GM23338 (cell line): ENCODE measurements around the gene TRNAU1AP. TPM values are rescaled to one million over a fixed set of nuclear protein-coding genes. Genes with fewer than 3 reads are reported as not detected.
"Not testable (repeated sequence)": the region's sequence is repeated elsewhere in the genome, so short reads cannot be mapped to it uniquely, and the experiment has no call there.

Experiments
- ATAC-seq: fragments of 200-7000 bp; cut with Tn5 transposase; 3 replicates; pipeline ENCODE4 v1.9.1; 2020
- DNase-seq: peaks from one replicate; pipeline ENCODE4 v3.0.0-alpha.2; 2015; ENCODE audit warnings: low spot score
- H2AFZ ChIP-seq: fragments of 200-600 bp; sonication (generic); 2 replicates; pipeline ENCODE4 v1.8.0; 2016; ENCODE audit warnings: antibody characterized with exemption, mild to moderate bottlenecking, moderate library complexity
- H3F3A ChIP-seq: fragments of 200-600 bp; sonication (generic); replicated peaks from 2 replicates; pipeline ENCODE4 v1.8.0; 2017; ENCODE audit warnings: antibody characterized with exemption, mixed run types, low read depth
- H3K27ac ChIP-seq: fragments of 200-600 bp; sonication (generic); 2 replicates; pipeline ENCODE4 v1.6.1; 2016; ENCODE audit warnings: low read depth
- H3K27me3 ChIP-seq: fragments of 200-600 bp; sonication (generic); 2 replicates; pipeline ENCODE4 v1.8.0; 2016; ENCODE audit warnings: mild to moderate bottlenecking, mixed run types, moderate library complexity; ENCODE audit not compliant: insufficient read depth
- H3K36me3 ChIP-seq: fragments of 200-600 bp; sonication (generic); 2 replicates; pipeline ENCODE4 v1.8.0; 2016; ENCODE audit warnings: mild to moderate bottlenecking; ENCODE audit not compliant: insufficient read depth
- H3K4me1 ChIP-seq: fragments of 200-600 bp; sonication (generic); 2 replicates; pipeline ENCODE4 v1.8.0; 2016; ENCODE audit warnings: mild to moderate bottlenecking, moderate library complexity; ENCODE audit not compliant: insufficient read depth
- H3K4me2 ChIP-seq: fragments of 200-600 bp; sonication (generic); 2 replicates; pipeline ENCODE4 v1.7.1; 2017; ENCODE audit warnings: mixed run types
- H3K4me3 ChIP-seq: fragments of 200-600 bp; sonication (generic); 2 replicates; pipeline ENCODE4 v1.6.1; 2016; ENCODE audit warnings: mixed run types
- H3K79me2 ChIP-seq: fragments of 200-600 bp; sonication (generic); replicated peaks from 2 replicates; pipeline ENCODE4 v1.8.0; 2017; ENCODE audit warnings: mild to moderate bottlenecking; ENCODE audit not compliant: insufficient read depth
- H3K9me2 ChIP-seq: fragments of 200-600 bp; sonication (generic); 2 replicates; pipeline ENCODE4 v1.8.0; 2017; ENCODE audit not compliant: insufficient read depth
- H4K20me1 ChIP-seq: fragments of 200-600 bp; sonication (generic); replicated peaks from 2 replicates; pipeline ENCODE4 v1.8.0; 2017; ENCODE audit warnings: mild to moderate bottlenecking; ENCODE audit not compliant: insufficient read depth
- H3K27ac Mint-ChIP-seq: 2 replicates; pipeline ENCODE4 v1.8.0; 2020; ENCODE audit warnings: inconsistent platforms, mild to moderate bottlenecking, moderate library complexity, mixed read lengths
- H3K27me3 Mint-ChIP-seq: 3 replicates; pipeline ENCODE4 v1.8.0; 2022; ENCODE audit warnings: low read depth, mild to moderate bottlenecking, moderate library complexity, mixed read lengths, inconsistent platforms; ENCODE audit not compliant: insufficient read depth, poor library complexity
- H3K36me3 Mint-ChIP-seq: 3 replicates; pipeline ENCODE4 v1.8.0; 2021; ENCODE audit warnings: low read depth, mild to moderate bottlenecking, inconsistent platforms, moderate library complexity, mixed read lengths
- H3K4me1 Mint-ChIP-seq: 3 replicates; pipeline ENCODE4 v1.8.0; 2020; ENCODE audit warnings: mild to moderate bottlenecking, inconsistent platforms, mixed read lengths
- H3K4me3 Mint-ChIP-seq: 3 replicates; pipeline ENCODE4 v1.8.0; 2021; ENCODE audit warnings: moderate library complexity, mild to moderate bottlenecking, inconsistent platforms, mixed read lengths
- H3K9me3 Mint-ChIP-seq: 3 replicates; pipeline ENCODE4 v1.8.0; 2020; ENCODE audit warnings: moderate library complexity, mild to moderate bottlenecking, inconsistent platforms, mixed read lengths
- EZH2 ChIP-seq: fragments of 200-600 bp; sonication (generic); IDR thresholded peaks from one replicate; pipeline ENCODE4 v1.8.0; 2017; ENCODE audit warnings: antibody characterized with exemption, mild to moderate bottlenecking, low read depth; ENCODE audit not compliant: unreplicated experiment
- EZH2phosphoT487 ChIP-seq: fragments of 200-600 bp; sonication (generic); IDR thresholded peaks from one replicate; pipeline ENCODE4 v1.8.1; 2018; ENCODE audit warnings: antibody characterized with exemption; ENCODE audit not compliant: unreplicated experiment
- STAT1 ChIP-seq: IDR thresholded peaks from one replicate; pipeline ENCODE4 v1.6.1; 2016; ENCODE audit warnings: antibody characterized with exemption; ENCODE audit not compliant: unreplicated experiment
- ZNF114 ChIP-seq: fragments of 250-450 bp; sonication (Bioruptor Pico); IDR thresholded peaks from 2 replicates; pipeline ENCODE4 v1.5.0; 2020; ENCODE audit warnings: mild to moderate bottlenecking, moderate library complexity
- polyA plus RNA-seq: library from polyadenylated mRNA; unstranded; fragments of >200 nt; fragmentation: Nextera tagmentation; extraction: Ambion mirVana; gene quantifications from 2 replicates; pipeline ENCODE4 v1.2.1, GENCODE V29; 2016
- total RNA-seq: library from RNA; depleted of rRNA; stranded (reverse); fragments of >200 nt; shearing (Covaris generic); gene quantifications from 2 replicates; pipeline ENCODE4 v1.2.3, GENCODE V29; 2014
- TF ChIP-seq, protein P1 (sequence below): IDR thresholded peaks from one replicate; pipeline ENCODE4 v1.6.1; 2018; ENCODE audit warnings: antibody characterized with exemption; ENCODE audit not compliant: unreplicated experiment
- TF ChIP-seq, protein P2 (sequence below): IDR thresholded peaks from 2 replicates; pipeline ENCODE4 v1.6.1; 2016; ENCODE audit warnings: antibody characterized with exemption
- TF ChIP-seq, protein P3 (sequence below): fragments of 250-450 bp; sonication (Bioruptor Pico); IDR thresholded peaks from 2 replicates; pipeline ENCODE4 v1.5.0; 2020; ENCODE audit warnings: mild to moderate bottlenecking, moderate library complexity

The TRNAU1AP gene
- total and polyA plus RNA-seq, 2 experiments from 2014 or later, result 20.3 to 42.1 TPM

DNA sequence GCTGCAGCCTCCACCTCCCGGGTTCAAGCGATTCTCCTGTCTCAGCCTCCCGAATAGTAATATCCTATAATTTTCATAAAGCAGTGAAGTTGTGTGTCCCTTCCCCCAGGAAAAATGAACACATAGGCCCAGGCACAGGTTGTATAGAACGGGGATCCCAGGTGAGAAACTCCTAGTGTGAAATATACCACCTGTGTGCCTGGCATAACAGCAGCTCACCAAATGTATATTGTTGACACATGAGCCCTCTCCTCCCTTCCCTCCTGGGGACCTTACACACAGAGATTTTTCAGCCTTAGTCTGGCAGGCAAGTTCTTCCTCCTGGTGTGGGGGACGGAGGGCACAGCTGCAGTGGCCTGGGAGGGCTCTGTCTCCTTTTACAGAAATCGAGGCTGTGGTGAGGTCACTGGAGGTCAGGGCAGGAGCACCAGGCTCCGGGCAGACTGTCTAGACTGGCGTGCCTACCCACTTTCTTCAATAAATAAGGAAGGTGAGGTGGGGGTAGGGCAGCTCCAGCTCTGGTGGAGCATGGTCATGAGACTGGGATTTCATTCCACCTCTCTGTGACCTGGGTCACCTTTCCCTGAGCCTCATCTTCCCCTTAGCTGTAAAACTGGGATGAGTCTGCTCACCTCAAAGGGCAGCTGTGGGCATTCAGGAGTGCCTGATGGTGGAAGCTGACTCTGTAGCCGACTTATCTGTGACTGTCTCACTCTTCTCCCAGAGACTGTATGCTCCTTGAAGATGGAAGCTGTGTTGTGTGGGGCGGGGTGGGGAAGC lies 32.7 kb upstream of the TRNAU1AP start (continued):
- TF ChIP-seq, protein P1, sequence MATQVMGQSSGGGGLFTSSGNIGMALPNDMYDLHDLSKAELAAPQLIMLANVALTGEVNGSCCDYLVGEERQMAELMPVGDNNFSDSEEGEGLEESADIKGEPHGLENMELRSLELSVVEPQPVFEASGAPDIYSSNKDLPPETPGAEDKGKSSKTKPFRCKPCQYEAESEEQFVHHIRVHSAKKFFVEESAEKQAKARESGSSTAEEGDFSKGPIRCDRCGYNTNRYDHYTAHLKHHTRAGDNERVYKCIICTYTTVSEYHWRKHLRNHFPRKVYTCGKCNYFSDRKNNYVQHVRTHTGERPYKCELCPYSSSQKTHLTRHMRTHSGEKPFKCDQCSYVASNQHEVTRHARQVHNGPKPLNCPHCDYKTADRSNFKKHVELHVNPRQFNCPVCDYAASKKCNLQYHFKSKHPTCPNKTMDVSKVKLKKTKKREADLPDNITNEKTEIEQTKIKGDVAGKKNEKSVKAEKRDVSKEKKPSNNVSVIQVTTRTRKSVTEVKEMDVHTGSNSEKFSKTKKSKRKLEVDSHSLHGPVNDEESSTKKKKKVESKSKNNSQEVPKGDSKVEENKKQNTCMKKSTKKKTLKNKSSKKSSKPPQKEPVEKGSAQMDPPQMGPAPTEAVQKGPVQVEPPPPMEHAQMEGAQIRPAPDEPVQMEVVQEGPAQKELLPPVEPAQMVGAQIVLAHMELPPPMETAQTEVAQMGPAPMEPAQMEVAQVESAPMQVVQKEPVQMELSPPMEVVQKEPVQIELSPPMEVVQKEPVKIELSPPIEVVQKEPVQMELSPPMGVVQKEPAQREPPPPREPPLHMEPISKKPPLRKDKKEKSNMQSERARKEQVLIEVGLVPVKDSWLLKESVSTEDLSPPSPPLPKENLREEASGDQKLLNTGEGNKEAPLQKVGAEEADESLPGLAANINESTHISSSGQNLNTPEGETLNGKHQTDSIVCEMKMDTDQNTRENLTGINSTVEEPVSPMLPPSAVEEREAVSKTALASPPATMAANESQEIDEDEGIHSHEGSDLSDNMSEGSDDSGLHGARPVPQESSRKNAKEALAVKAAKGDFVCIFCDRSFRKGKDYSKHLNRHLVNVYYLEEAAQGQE, result no peak
- TF ChIP-seq, protein P2, sequence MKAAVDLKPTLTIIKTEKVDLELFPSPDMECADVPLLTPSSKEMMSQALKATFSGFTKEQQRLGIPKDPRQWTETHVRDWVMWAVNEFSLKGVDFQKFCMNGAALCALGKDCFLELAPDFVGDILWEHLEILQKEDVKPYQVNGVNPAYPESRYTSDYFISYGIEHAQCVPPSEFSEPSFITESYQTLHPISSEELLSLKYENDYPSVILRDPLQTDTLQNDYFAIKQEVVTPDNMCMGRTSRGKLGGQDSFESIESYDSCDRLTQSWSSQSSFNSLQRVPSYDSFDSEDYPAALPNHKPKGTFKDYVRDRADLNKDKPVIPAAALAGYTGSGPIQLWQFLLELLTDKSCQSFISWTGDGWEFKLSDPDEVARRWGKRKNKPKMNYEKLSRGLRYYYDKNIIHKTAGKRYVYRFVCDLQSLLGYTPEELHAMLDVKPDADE, result no peak

DNA sequence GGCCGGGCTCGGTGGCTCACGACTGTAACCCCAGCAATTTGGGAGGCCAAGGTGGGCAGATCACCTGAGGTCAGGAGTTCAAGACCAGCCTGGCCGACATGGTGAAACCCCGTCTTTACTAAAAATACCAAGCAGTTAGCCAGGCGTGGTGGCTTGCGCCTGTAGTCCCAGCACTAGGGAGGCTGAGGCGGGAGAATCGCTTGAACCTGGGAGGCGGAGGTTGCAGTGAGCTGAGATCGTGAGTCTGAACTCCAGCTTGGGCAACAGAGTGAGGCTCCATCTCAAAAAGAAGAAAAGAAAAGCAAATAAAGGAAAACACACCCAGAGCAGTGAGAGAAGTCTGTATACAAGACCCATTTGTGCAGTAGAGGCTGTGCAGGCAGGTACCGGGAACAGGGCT lies 32.1 kb upstream of the TRNAU1AP start:
- H3K9me3 Mint-ChIP-seq, H3K9me2 ChIP-seq, H3K27ac Mint-ChIP-seq, DNase-seq, H3K4me3 ChIP-seq, H3K36me3 ChIP-seq, ATAC-seq, H3K4me2 ChIP-seq, H2AFZ ChIP-seq, H3K4me3 Mint-ChIP-seq, H3K27me3 ChIP-seq: not testable (repeated sequence)
- Histone ChIP-seq H4K20me1 (peaks cover 37% of the 10 kb centered on the region), H3K4me1 (peaks cover 27% of the 10 kb centered on the region), H3K27ac (0 out of 2 replicates have a peak overlapping the region, but pooled peaks have one; percentile 26), H3K79me2 (peaks cover 73% of the 10 kb centered on the region), H3F3A (peaks cover 36% of the 10 kb centered on the region)
- Mint-ChIP-seq H3K27me3 (peaks cover 20% of the 10 kb centered on the region), H3K4me1 (peaks cover 51% of the 10 kb centered on the region), H3K36me3 (peaks cover 42% of the 10 kb centered on the region)

DNA sequence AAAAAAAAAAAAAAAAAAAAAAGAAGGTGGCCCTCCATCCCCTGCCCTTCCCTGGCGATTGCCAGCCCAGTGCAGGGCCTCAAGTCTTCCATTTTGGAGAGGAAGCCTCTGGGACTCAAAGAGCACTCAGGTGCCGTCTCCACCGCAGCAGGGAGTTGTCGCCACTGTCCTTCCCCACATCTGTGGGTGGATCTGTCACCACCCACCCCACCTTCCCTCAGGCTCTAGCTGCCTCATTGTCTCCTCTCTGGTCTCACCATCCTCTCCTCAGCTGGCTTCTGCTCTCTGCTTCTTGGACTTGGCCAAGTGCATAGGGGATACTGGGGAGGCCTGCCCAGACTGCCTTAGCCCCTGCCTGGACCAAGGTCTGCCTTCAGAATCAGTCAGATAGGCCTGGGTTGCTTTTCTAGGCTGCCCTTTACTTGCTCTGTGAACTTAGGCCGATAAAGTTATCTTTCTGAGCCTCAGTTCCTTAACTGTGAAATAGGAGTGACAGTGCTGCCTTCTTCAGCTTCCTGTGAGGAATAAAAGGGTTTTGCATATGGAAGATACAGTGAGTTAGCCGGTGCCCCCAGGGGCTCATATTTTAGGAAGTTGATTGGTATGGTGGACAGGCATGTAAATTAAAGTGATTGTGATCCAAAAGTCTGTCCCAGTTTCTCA lies 31.3 kb upstream of the TRNAU1AP start:
- peaks cover 44% of the 10 kb centered on the region for H4K20me1 ChIP-seq
- H3K9me2 ChIP-seq, result no peaks in the 10 kb centered on the region
- Mint-ChIP-seq H3K27me3 (peaks cover 20% of the 10 kb centered on the region), H3K27ac (peak overlapping the region; percentile 1; the same call in 1 of the 2 replicates), H3K4me1 (peaks cover 49% of the 10 kb centered on the region), H3K4me3 (no peak overlapping the region; the same call in 2 of the 3 replicates), H3K36me3 (peaks cover 47% of the 10 kb centered on the region), H3K9me3 (no peaks in the 10 kb centered on the region; the same call in 2 of the 3 replicates)
- H3K4me3 ChIP-seq, result no peak overlapping the region
- peak overlapping the region; percentile 52 for H3K4me2 ChIP-seq
- H3K36me3 ChIP-seq, result peaks cover 9% of the 10 kb centered on the region
- H3K27ac ChIP-seq, result 0 out of 2 replicates have a peak overlapping the region, but pooled peaks have one; percentile 59
- DNase-seq, result no peak
- peaks cover 27% of the 10 kb centered on the region for H3K4me1 ChIP-seq
- no peaks in the 10 kb centered on the region for H3K27me3 ChIP-seq
- H3K79me2 ChIP-seq, result peaks cover 81% of the 10 kb centered on the region
- peaks cover 27% of the 10 kb centered on the region for H3F3A ChIP-seq
- ATAC-seq, result no peak
- H2AFZ ChIP-seq, result no peak overlapping the region
- TF ChIP-seq STAT1 (no peak), ZNF114 (CRISPR knock-in tag) (no peak), EZH2phosphoT487 (no peak), EZH2 (no peak)
- TF ChIP-seq, protein P3, sequence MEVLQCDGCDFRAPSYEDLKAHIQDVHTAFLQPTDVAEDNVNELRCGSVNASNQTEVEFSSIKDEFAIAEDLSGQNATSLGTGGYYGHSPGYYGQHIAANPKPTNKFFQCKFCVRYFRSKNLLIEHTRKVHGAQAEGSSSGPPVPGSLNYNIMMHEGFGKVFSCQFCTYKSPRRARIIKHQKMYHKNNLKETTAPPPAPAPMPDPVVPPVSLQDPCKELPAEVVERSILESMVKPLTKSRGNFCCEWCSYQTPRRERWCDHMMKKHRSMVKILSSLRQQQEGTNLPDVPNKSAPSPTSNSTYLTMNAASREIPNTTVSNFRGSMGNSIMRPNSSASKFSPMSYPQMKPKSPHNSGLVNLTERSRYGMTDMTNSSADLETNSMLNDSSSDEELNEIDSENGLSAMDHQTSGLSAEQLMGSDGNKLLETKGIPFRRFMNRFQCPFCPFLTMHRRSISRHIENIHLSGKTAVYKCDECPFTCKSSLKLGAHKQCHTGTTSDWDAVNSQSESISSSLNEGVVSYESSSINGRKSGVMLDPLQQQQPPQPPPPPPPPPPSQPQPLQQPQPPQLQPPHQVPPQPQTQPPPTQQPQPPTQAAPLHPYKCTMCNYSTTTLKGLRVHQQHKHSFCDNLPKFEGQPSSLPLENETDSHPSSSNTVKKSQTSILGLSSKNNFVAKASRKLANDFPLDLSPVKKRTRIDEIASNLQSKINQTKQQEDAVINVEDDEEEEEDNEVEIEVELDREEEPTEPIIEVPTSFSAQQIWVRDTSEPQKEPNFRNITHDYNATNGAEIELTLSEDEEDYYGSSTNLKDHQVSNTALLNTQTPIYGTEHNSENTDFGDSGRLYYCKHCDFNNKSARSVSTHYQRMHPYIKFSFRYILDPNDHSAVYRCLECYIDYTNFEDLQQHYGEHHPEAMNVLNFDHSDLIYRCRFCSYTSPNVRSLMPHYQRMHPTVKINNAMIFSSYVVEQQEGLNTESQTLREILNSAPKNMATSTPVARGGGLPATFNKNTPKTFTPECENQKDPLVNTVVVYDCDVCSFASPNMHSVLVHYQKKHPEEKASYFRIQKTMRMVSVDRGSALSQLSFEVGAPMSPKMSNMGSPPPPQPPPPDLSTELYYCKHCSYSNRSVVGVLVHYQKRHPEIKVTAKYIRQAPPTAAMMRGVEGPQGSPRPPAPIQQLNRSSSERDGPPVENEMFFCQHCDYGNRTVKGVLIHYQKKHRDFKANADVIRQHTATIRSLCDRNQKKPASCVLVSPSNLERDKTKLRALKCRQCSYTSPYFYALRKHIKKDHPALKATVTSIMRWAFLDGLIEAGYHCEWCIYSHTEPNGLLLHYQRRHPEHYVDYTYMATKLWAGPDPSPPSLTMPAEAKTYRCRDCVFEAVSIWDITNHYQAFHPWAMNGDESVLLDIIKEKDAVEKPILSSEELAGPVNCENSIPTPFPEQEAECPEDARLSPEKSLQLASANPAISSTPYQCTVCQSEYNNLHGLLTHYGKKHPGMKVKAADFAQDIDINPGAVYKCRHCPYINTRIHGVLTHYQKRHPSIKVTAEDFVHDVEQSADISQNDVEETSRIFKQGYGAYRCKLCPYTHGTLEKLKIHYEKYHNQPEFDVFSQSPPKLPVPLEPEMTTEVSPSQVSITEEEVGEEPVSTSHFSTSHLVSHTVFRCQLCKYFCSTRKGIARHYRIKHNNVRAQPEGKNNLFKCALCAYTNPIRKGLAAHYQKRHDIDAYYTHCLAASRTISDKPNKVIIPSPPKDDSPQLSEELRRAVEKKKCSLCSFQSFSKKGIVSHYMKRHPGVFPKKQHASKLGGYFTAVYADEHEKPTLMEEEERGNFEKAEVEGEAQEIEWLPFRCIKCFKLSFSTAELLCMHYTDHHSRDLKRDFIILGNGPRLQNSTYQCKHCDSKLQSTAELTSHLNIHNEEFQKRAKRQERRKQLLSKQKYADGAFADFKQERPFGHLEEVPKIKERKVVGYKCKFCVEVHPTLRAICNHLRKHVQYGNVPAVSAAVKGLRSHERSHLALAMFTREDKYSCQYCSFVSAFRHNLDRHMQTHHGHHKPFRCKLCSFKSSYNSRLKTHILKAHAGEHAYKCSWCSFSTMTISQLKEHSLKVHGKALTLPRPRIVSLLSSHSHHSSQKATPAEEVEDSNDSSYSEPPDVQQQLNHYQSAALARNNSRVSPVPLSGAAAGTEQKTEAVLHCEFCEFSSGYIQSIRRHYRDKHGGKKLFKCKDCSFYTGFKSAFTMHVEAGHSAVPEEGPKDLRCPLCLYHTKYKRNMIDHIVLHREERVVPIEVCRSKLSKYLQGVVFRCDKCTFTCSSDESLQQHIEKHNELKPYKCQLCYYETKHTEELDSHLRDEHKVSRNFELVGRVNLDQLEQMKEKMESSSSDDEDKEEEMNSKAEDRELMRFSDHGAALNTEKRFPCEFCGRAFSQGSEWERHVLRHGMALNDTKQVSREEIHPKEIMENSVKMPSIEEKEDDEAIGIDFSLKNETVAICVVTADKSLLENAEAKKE, result no peak
